GM19467 (cell line): ENCODE results near the gene MRGPRE.

Experiments used
- ATAC-seq: cut with Tn5 transposase; IDR thresholded peaks from one replicate; pipeline ENCODE4 v1.9.1; 2021; ENCODE audit warnings: mild to moderate bottlenecking, moderate library complexity; ENCODE audit not compliant: unreplicated experiment

MRGPRE gene

GRCh38 chr11:3227568-3228444, 4.4 kb downstream of the MRGPRE start:
- ATAC-seq, result no peak

GRCh38 chr11:3226846-3227567, 5.2 kb downstream of the MRGPRE start:
- ATAC-seq, result no peak

GRCh38 chr11:3225826-3226750, 6.1 kb downstream of the MRGPRE start:
- ATAC-seq, result no peak

GRCh38 chr11:3225159-3225758, 7.0 kb downstream of the MRGPRE start:
- ATAC-seq, result no peak

GRCh38 chr11:3224401-3225057, 7.7 kb downstream of the MRGPRE start:
- ATAC-seq, result no peak

GRCh38 chr11:3223932-3224381, 8.3 kb downstream of the MRGPRE start:
- no peak for ATAC-seq

GRCh38 chr11:3222941-3223915, 9.0 kb downstream of the MRGPRE start:
- no peak for ATAC-seq

- ATAC-seq, result no peak
These were observed 10.0 kb downstream of the MRGPRE start for GRCh38 chr11:3222003-3222855.

GRCh38 chr11:3221408-3222002, 10.7 kb downstream of the MRGPRE start:
- ATAC-seq, result no peak

GRCh38 chr11:3220521-3221407, 11.5 kb downstream of the MRGPRE start:
- no peak for ATAC-seq

- ATAC-seq, result no peak
These were observed 12.1 kb downstream of the MRGPRE start for GRCh38 chr11:3220101-3220500.

- no peak for ATAC-seq
These were observed 12.8 kb downstream of the MRGPRE start for GRCh38 chr11:3219281-3219892.

GRCh38 chr11:3218483-3219280, 13.5 kb downstream of the MRGPRE start, which contains the start of gene MRGPRG:
Gene MRGPRG (minus strand): TSS chr11:3218813. CDS start chr11:3218813, 0 bp downstream.
- no peak for ATAC-seq

GRCh38 chr11:3217818-3218482, 14.3 kb downstream of the MRGPRE start:
- no peak for ATAC-seq
